HEK293 (cell line): ENCODE results near the gene CD44.

Source experiments
- CTCF ChIA-PET: fragments of 350-600 bp; formaldehyde crosslinking; extraction: SDS; loops from one replicate; lab custom pipeline; 2021; ENCODE audit warnings: antibody characterized with exemption; lab: Yijun Ruan, JAX
- POLR2A ChIA-PET: fragments of 300-600 bp; formaldehyde crosslinking; extraction: SDS; loops from one replicate; lab custom pipeline; 2020; ENCODE audit warnings: antibody characterized with exemption, inconsistent platforms; lab: Yijun Ruan, JAX
- H3K27ac ChIP-seq: fragments of 200-500 bp; sonication (Bioruptor generic); 2 replicates; pipeline ENCODE4 v1.5.1; 2014; ENCODE audit warnings: low read depth, low read length, control low read depth, inconsistent platforms; ENCODE audit errors: extremely low read depth
- H3K36me3 ChIP-seq, 2 experiments: fragments of 200-500 bp in 1 of 2; sonication (Bioruptor generic) in 1 of 2; 1 replicate in 1 of 2; 2 replicates in 1 of 2; pipeline ENCODE4 v1.5.1; 2014 to 2017; ENCODE audit warnings: inconsistent platforms in 2 of 2, low read length in 2 of 2; ENCODE audit not compliant: control insufficient read depth in 2 of 2, insufficient read depth in 1 of 2
- H3K4me1 ChIP-seq: fragments of 200-500 bp; sonication (Bioruptor generic); 2 replicates; pipeline ENCODE4 v1.5.1; 2014; ENCODE audit warnings: mild to moderate bottlenecking, low read length, inconsistent platforms; ENCODE audit not compliant: control insufficient read depth, insufficient read depth
- H3K4me3 ChIP-seq: 2 replicates; pipeline ENCODE4 v1.5.1; 2011; ENCODE audit warnings: low read depth, mild to moderate bottlenecking, control low read depth, low read length, moderate library complexity
- H3K9me3 ChIP-seq: fragments of 200-500 bp; sonication (Bioruptor generic); 2 replicates; pipeline ENCODE4 v1.5.1; 2014; ENCODE audit warnings: low read depth, low read length, inconsistent platforms; ENCODE audit not compliant: control insufficient read depth, insufficient read depth
- GLIS1 ChIP-seq: fragments of 450-650 bp; formaldehyde crosslinking; IDR thresholded peaks from 2 replicates; pipeline ENCODE4 v1.5.1; 2016; ENCODE audit warnings: missing biosample characterization, missing genetic modification characterization
- HIC1 ChIP-seq: fragments of 450-650 bp; formaldehyde crosslinking; IDR thresholded peaks from 2 replicates; pipeline ENCODE4 v1.5.1; 2016; ENCODE audit warnings: missing biosample characterization, missing genetic modification characterization
- IKZF3 ChIP-seq: fragments of 450-650 bp; IDR thresholded peaks from 2 replicates; pipeline ENCODE4 v1.5.0; 2018; ENCODE audit warnings: missing biosample characterization, mild to moderate bottlenecking, missing genetic modification characterization, moderate library complexity
- INSM2 ChIP-seq: fragments of 450-650 bp; formaldehyde crosslinking; IDR thresholded peaks from 2 replicates; pipeline ENCODE4 v1.5.1; 2016; ENCODE audit warnings: missing biosample characterization, missing genetic modification characterization
- KLF1 ChIP-seq: fragments of 450-650 bp; formaldehyde crosslinking; IDR thresholded peaks from 2 replicates; pipeline ENCODE4 v1.5.1; 2016; ENCODE audit warnings: missing biosample characterization, missing genetic modification characterization
- MEIS1 ChIP-seq: sonication (generic); formaldehyde crosslinking; IDR thresholded peaks from 2 replicates; pipeline ENCODE4 v1.8.1; 2022; ENCODE audit warnings: missing genetic modification reagents, mild to moderate bottlenecking, borderline replicate concordance
- OSR2 ChIP-seq: fragments of 450-650 bp; formaldehyde crosslinking; IDR thresholded peaks from 2 replicates; pipeline ENCODE4 v1.5.1; 2016; ENCODE audit warnings: missing biosample characterization, missing genetic modification characterization
- OVOL3 ChIP-seq: fragments of 450-650 bp; formaldehyde crosslinking; IDR thresholded peaks from 2 replicates; pipeline ENCODE4 v1.5.1; 2016; ENCODE audit warnings: missing biosample characterization, missing genetic modification characterization
- RBAK ChIP-seq: fragments of 450-650 bp; formaldehyde crosslinking; IDR thresholded peaks from 2 replicates; pipeline ENCODE4 v1.5.1; 2016; ENCODE audit warnings: missing biosample characterization, missing genetic modification characterization
- SETDB1 ChIP-seq: IDR thresholded peaks from one replicate; pipeline ENCODE4 v1.6.1; 2017; ENCODE audit warnings: mild to moderate bottlenecking, low read length, moderate library complexity, mixed read lengths; ENCODE audit not compliant: insufficient read length
- SP7 ChIP-seq: fragments of 450-650 bp; formaldehyde crosslinking; IDR thresholded peaks from 2 replicates; pipeline ENCODE4 v1.5.1; 2016; ENCODE audit warnings: missing biosample characterization, missing genetic modification characterization
- WT1 ChIP-seq: fragments of 450-650 bp; formaldehyde crosslinking; IDR thresholded peaks from 2 replicates; pipeline ENCODE4 v1.5.1; 2016; ENCODE audit warnings: missing biosample characterization, missing genetic modification characterization
- ZFP37 ChIP-seq: fragments of 450-650 bp; formaldehyde crosslinking; IDR thresholded peaks from 2 replicates; pipeline ENCODE4 v1.5.1; 2016; ENCODE audit warnings: missing biosample characterization, missing genetic modification characterization
- ZNF10 ChIP-seq: fragments of 450-650 bp; formaldehyde crosslinking; IDR thresholded peaks from 2 replicates; pipeline ENCODE4 v1.5.1; 2017; ENCODE audit warnings: missing biosample characterization, missing genetic modification characterization
- ZNF335 ChIP-seq: fragments of 450-650 bp; formaldehyde crosslinking; conservative IDR thresholded peaks from 2 replicates; pipeline ENCODE4 v1.5.1; 2016; ENCODE audit warnings: missing biosample characterization, missing genetic modification characterization
- ZNF394 ChIP-seq: fragments of 450-650 bp; formaldehyde crosslinking; IDR thresholded peaks from 2 replicates; pipeline ENCODE4 v1.5.1; 2016; ENCODE audit warnings: missing biosample characterization, missing genetic modification characterization, mild to moderate bottlenecking, moderate library complexity, borderline replicate concordance
- ZNF423 ChIP-seq: fragments of 450-650 bp; formaldehyde crosslinking; IDR thresholded peaks from 2 replicates; pipeline ENCODE4 v1.5.1; 2016; ENCODE audit warnings: missing biosample characterization, missing genetic modification characterization
- ZNF426 ChIP-seq: fragments of 450-650 bp; formaldehyde crosslinking; IDR thresholded peaks from 2 replicates; pipeline ENCODE4 v1.5.1; 2017; ENCODE audit warnings: missing biosample characterization, missing genetic modification characterization, mild to moderate bottlenecking, inconsistent platforms, moderate library complexity
- ZNF518A ChIP-seq: fragments of 450-650 bp; formaldehyde crosslinking; conservative IDR thresholded peaks from 2 replicates; pipeline ENCODE4 v1.5.1; 2016; ENCODE audit warnings: low read depth, missing biosample characterization, missing genetic modification characterization
- ZNF561 ChIP-seq: fragments of 450-650 bp; IDR thresholded peaks from 2 replicates; pipeline ENCODE4 v1.5.1; 2018; ENCODE audit warnings: missing biosample characterization, missing genetic modification characterization, borderline replicate concordance
- ZNF624 ChIP-seq: fragments of 450-650 bp; formaldehyde crosslinking; IDR thresholded peaks from 2 replicates; pipeline ENCODE4 v1.5.1; 2017; ENCODE audit warnings: missing biosample characterization, missing genetic modification characterization
- ZNF629 ChIP-seq: fragments of 450-650 bp; formaldehyde crosslinking; IDR thresholded peaks from 2 replicates; pipeline ENCODE4 v1.5.1; 2017; ENCODE audit warnings: missing biosample characterization, missing genetic modification characterization
- ZNF658 ChIP-seq: fragments of 450-650 bp; formaldehyde crosslinking; IDR thresholded peaks from 2 replicates; pipeline ENCODE4; 2016; ENCODE audit warnings: missing biosample characterization, missing genetic modification characterization
- ZNF776 ChIP-seq: fragments of 450-650 bp; formaldehyde crosslinking; IDR thresholded peaks from 2 replicates; pipeline ENCODE4 v1.5.0; 2017; ENCODE audit warnings: missing biosample characterization, missing genetic modification characterization, borderline replicate concordance
- ZNF777 ChIP-seq: fragments of 450-650 bp; formaldehyde crosslinking; IDR thresholded peaks from 2 replicates; pipeline ENCODE4 v1.5.1; 2017; ENCODE audit warnings: missing biosample characterization, missing genetic modification characterization, borderline replicate concordance
- ZSCAN18 ChIP-seq: fragments of 450-650 bp; formaldehyde crosslinking; IDR thresholded peaks from 2 replicates; pipeline ENCODE4 v1.5.1; 2016; ENCODE audit warnings: missing biosample characterization, missing genetic modification characterization

Gene CD44

GRCh38 chr11:35214792-35215193 lies 75.8 kb downstream of the CD44 start:
- Histone ChIP-seq H3K27ac (no peak overlapping the region), H3K4me1 (no peaks in the 10 kb centered on the region), H3K9me3 (no peaks in the 10 kb centered on the region), H3K4me3 (no peak overlapping the region), H3K36me3 (no peaks in the 10 kb centered on the region)
- ChIA-PET POLR2A (no interaction called here), CTCF (no interaction called here)
- TF ChIP-seq ZNF561 (tag by site-specific recombination) = no peak
- no peak for TF ChIP-seq ZNF394
- TF ChIP-seq OSR2 (tag by site-specific recombination) = no peak
- TF ChIP-seq SP7 = 0 out of 2 replicates have a peak, but pooled peaks have one; percentile 14
- TF ChIP-seq SETDB1 = no peak
- no peak for TF ChIP-seq ZNF10
- no peak for TF ChIP-seq MEIS1
- TF ChIP-seq INSM2 (tag by site-specific recombination) = 0 out of 2 replicates have a peak, but pooled peaks have one; percentile 24
- TF ChIP-seq IKZF3 (tag by site-specific recombination) = no peak
- peak; percentile 58 for TF ChIP-seq GLIS1
- no peak for TF ChIP-seq WT1 (tag by site-specific recombination)
- TF ChIP-seq ZNF629 (tag by site-specific recombination) = peak; percentile 44
- TF ChIP-seq HIC1 (tag by site-specific recombination) = 0 out of 2 replicates have a peak, but pooled peaks have one; percentile 28
- TF ChIP-seq ZSCAN18 (tag by site-specific recombination) = no peak
- TF ChIP-seq KLF1 (tag by site-specific recombination) = no peak
- no peak for TF ChIP-seq ZNF423

GRCh38 chr11:35215945-35216344 lies 77.0 kb downstream of the CD44 start:
- ChIA-PET CTCF (no interaction called here), POLR2A (no interaction called here)
- no peak overlapping the region for H3K27ac ChIP-seq
- H3K4me3 ChIP-seq = no peak overlapping the region
- no peaks in the 10 kb centered on the region for H3K9me3 ChIP-seq
- no peaks in the 10 kb centered on the region for H3K36me3 ChIP-seq
- H3K4me1 ChIP-seq = no peaks in the 10 kb centered on the region
- TF ChIP-seq ZNF335 (tag by site-specific recombination) (no peak), ZNF518A (no peak), RBAK (no peak), ZNF776 (tag by site-specific recombination) (no peak), ZNF658 (tag by site-specific recombination) (no peak), ZNF426 (tag by site-specific recombination) (no peak), ZNF777 (no peak), OVOL3 (tag by site-specific recombination) (no peak), ZFP37 (no peak), WT1 (tag by site-specific recombination) (no peak), ZNF624 (no peak)
